HepG2 (cell line): ENCODE measurements around the gene GNG12. TPM values are rescaled to one million over a fixed set of nuclear protein-coding genes. Genes with fewer than 3 reads are reported as not detected.

ENCODE experiments used
- ATAC-seq: fragments of 200-7000 bp; cut with Tn5 transposase; 3 replicates; pipeline ENCODE4 v1.9.1; 2020; ENCODE audit warnings: mild to moderate bottlenecking, moderate library complexity
- BruUV-seq: library from RNA; stranded (reverse); fragments of 400-500 nt; replicated peaks from 2 replicates; lab custom pipeline; 2021; lab: Mats Ljungman, UMichigan
- CTCF ChIA-PET: fragments of 300-600 bp; formaldehyde crosslinking; extraction: SDS; loops from one replicate; lab custom pipeline; 2021; ENCODE audit warnings: low total read pairs, inconsistent platforms, low intra/inter-chr PET ratio; lab: Yijun Ruan, JAX
- POLR2A ChIA-PET: fragments of 350-600 bp; sonication (Branson Sonifier 250); formaldehyde crosslinking; loops from one replicate; lab custom pipeline; 2020; ENCODE audit warnings: antibody characterized with exemption, inconsistent platforms; lab: Yijun Ruan, JAX
- DNase-seq: peaks from one replicate; pipeline ENCODE4 v3.0.0-alpha.2; 2015; ENCODE audit warnings: low spot score
- FAIRE-seq: peaks from 3 replicates; lab custom pipeline; 2011; peaks lifted over from hg19 to GRCh38; lab: Jason Lieb, UNC
- H2AFZ ChIP-seq: one replicate; pipeline ENCODE4 v1.6.1; 2011; ENCODE audit warnings: low read length, inconsistent platforms
- H3K27ac ChIP-seq: fragments of 300-600 bp; 3 replicates; pipeline ENCODE4 v1.8.0; 2011; ENCODE audit warnings: mixed run types, mild to moderate bottlenecking, mixed read lengths, low read length, inconsistent platforms; ENCODE audit not compliant: insufficient read depth; ENCODE audit errors: extremely low read length
- H3K27me3 ChIP-seq, 2 experiments: fragments of 200-600 bp in 1 of 2; 2 replicates in 1 of 2; 3 replicates in 1 of 2; pipeline versions ENCODE4 v1.6.0 to v1.8.0; 2011; ENCODE audit warnings: low read length in 2 of 2, mild to moderate bottlenecking in 2 of 2, moderate library complexity in 2 of 2, inconsistent platforms in 1 of 2; ENCODE audit not compliant: insufficient read depth in 2 of 2, control insufficient read depth in 1 of 2
- H3K36me3 ChIP-seq, 2 experiments: fragments of 200-600 bp in 1 of 2; replicated peaks in 1 of 2; 2 replicates in 1 of 2; 3 replicates in 1 of 2; pipeline versions ENCODE4 v1.5.1 to v1.8.0; 2011; ENCODE audit warnings: low read length in 2 of 2, inconsistent platforms in 1 of 2; ENCODE audit not compliant: insufficient read depth in 2 of 2, control insufficient read depth in 1 of 2
- H3K4me1 ChIP-seq: 2 replicates; pipeline ENCODE4 v1.5.1; 2012; ENCODE audit warnings: low read length, inconsistent platforms; ENCODE audit not compliant: insufficient read depth
- H3K4me2 ChIP-seq: 2 replicates; pipeline ENCODE4 v1.6.0; 2011; ENCODE audit warnings: low read depth, low read length, inconsistent platforms
- H3K4me3 ChIP-seq, 3 experiments: fragments of 200-600 bp in 1 of 3; sonication (generic), shearing (Covaris generic) in 1 of 3; replicated peaks in 1 of 3; 2 replicates each; pipeline ENCODE4 v1.5.1; 2011 to 2016; ENCODE audit warnings: low read length in 3 of 3, inconsistent platforms in 2 of 3, low read depth in 2 of 3, mild to moderate bottlenecking in 2 of 3, control low read depth in 1 of 3, mixed read lengths in 1 of 3; ENCODE audit not compliant: insufficient read depth in 1 of 3
- H3K79me2 ChIP-seq: one replicate; pipeline ENCODE4 v1.6.1; 2011; ENCODE audit warnings: low read length, inconsistent platforms; ENCODE audit not compliant: insufficient read depth
- H3K9ac ChIP-seq: 2 replicates; pipeline ENCODE4 v1.6.0; 2011; ENCODE audit warnings: mild to moderate bottlenecking, low read depth, low read length, inconsistent platforms; ENCODE audit not compliant: insufficient read depth
- H3K9me3 ChIP-seq: 2 replicates; pipeline ENCODE4 v1.5.1; 2012; ENCODE audit warnings: mild to moderate bottlenecking, low read length
- H4K20me1 ChIP-seq: 2 replicates; pipeline ENCODE4 v1.6.0; 2011; ENCODE audit warnings: inconsistent platforms, mild to moderate bottlenecking, low read length, moderate library complexity; ENCODE audit not compliant: insufficient read depth
- DDIT3 ChIP-seq: sonication (generic); formaldehyde crosslinking; IDR thresholded peaks from 2 replicates; pipeline ENCODE4 v1.4.0; 2020; ENCODE audit warnings: mild to moderate bottlenecking, missing genetic modification reagents
- GZF1 ChIP-seq: sonication (generic); formaldehyde crosslinking; IDR thresholded peaks from 2 replicates; pipeline ENCODE4 v1.5.1; 2020; ENCODE audit warnings: mild to moderate bottlenecking, missing genetic modification reagents
- HNRNPUL1 ChIP-seq: fragments of 200-400 bp; formaldehyde crosslinking; IDR thresholded peaks from 2 replicates; pipeline ENCODE4 v1.6.1; 2017; ENCODE audit warnings: low read depth, mild to moderate bottlenecking, low read length, moderate library complexity
- MYNN ChIP-seq: sonication (generic); formaldehyde crosslinking; IDR thresholded peaks from 2 replicates; pipeline ENCODE4 v1.4.0; 2020; ENCODE audit warnings: mild to moderate bottlenecking, low read depth, missing genetic modification reagents
- NFE2 ChIP-seq: sonication (generic); formaldehyde crosslinking; IDR thresholded peaks from 2 replicates; pipeline ENCODE4 v1.4.0; 2020; ENCODE audit warnings: missing genetic modification reagents
- PHF8 ChIP-seq: sonication (generic); formaldehyde crosslinking; IDR thresholded peaks from 2 replicates; pipeline ENCODE4 v1.5.0; 2020; ENCODE audit warnings: missing genetic modification reagents
- POLR2G ChIP-seq: fragments of 200-400 bp; formaldehyde crosslinking; IDR thresholded peaks from 2 replicates; pipeline ENCODE4 v1.6.1; 2018; ENCODE audit warnings: mild to moderate bottlenecking, low read depth, low read length, moderate library complexity
- SMAD9 ChIP-seq: sonication (generic); formaldehyde crosslinking; IDR thresholded peaks from 2 replicates; pipeline ENCODE4 v1.5.1; 2020; ENCODE audit warnings: mild to moderate bottlenecking, missing genetic modification reagents
- ZMAT5 ChIP-seq: sonication (generic); formaldehyde crosslinking; IDR thresholded peaks from 2 replicates; pipeline ENCODE4 v1.5.0; 2020; ENCODE audit warnings: mild to moderate bottlenecking, low read depth, missing genetic modification reagents, borderline replicate concordance
- ZNF280B ChIP-seq: sonication (generic); formaldehyde crosslinking; IDR thresholded peaks from 2 replicates; pipeline ENCODE4 v1.5.0; 2020; ENCODE audit warnings: missing genetic modification reagents, mild to moderate bottlenecking, borderline replicate concordance
- ZNF460 ChIP-seq: sonication (generic); formaldehyde crosslinking; IDR thresholded peaks from 2 replicates; pipeline ENCODE4 v1.5.1; 2020; ENCODE audit warnings: missing genetic modification reagents, mild to moderate bottlenecking, borderline replicate concordance
- ZNF878 ChIP-seq: sonication (generic); formaldehyde crosslinking; IDR thresholded peaks from 2 replicates; pipeline ENCODE4 v1.8.1; 2023; ENCODE audit warnings: mild to moderate bottlenecking, missing genetic modification reagents, moderate library complexity
- WGBS: methylation state at CpG from one replicate; pipeline ENCODE4 v1.1.6; 2017; ENCODE audit warnings: low lambda C conversion rate; 5-methylcytosine and 5-hydroxymethylcytosine counted together
- in situ Hi-C: cut with HindIII; loops from 2 replicates; pipeline ENCODE4 v1.10.0; 2017; ENCODE audit warnings: low pct_unique_long_range_greater_than_20kb; ENCODE audit not compliant: extremely low pct_ligation_motif_present
- intact Hi-C: fragments of 100-400 bp; cut with micrococcal nuclease; formaldehyde crosslinking; loops from one replicate; pipeline ENCODE4 v1.10.0; 2022; ENCODE audit not compliant: unreplicated experiment
- polyA plus RNA-seq, 8 experiments: library from polyadenylated mRNA; depleted of rRNA in 3 of 8; stranded (reverse) in 7 of 8; unstranded in 1 of 8; fragments of >200 nt; fragmentation: Illumina TruSeq in 4 of 8; extraction: Trizol in 4 of 8; gene quantifications; 2 replicates each; pipeline versions ENCODE4 v1.2.1 to v1.2.3, GENCODE V29; 2011 to 2016; ENCODE audit warnings: low read depth in 4 of 8, missing spikeins in 1 of 8, mixed read lengths in 1 of 8; ENCODE audit not compliant: insufficient read depth in 1 of 8
- total RNA-seq, 5 experiments: library from RNA; depleted of rRNA; stranded (reverse); fragments of >200 nt; fragmentation: Illumina TruSeq; extraction: Trizol; gene quantifications; 2 replicates each; pipeline ENCODE4 v1.2.3, GENCODE V29; 2016; ENCODE audit warnings: low read depth in 1 of 5

GNG12 gene
- total and polyA plus RNA-seq, 2 of the 13 experiments (the other 11 are each of a cell fraction or from before 2014, with no cell fraction given): 0.11 TPM

- H3K4me3 ChIP-seq: no peak overlapping the region
- H3K4me1 ChIP-seq: peaks cover 24% of the 10 kb centered on the region
- ATAC-seq: no peak
- H2AFZ ChIP-seq: no peak overlapping the region
- no peaks in the 10 kb centered on the region for H4K20me1 ChIP-seq
- H3K4me2 ChIP-seq: no peak overlapping the region
- no peak for FAIRE-seq
- in situ Hi-C loops (no loop called here), intact Hi-C loops (no loop called here)
- no peaks in the 10 kb centered on the region for H3K36me3 ChIP-seq
- no TSS peak for BruUV-seq
- ChIA-PET CTCF (no interaction called here), POLR2A (no interaction called here)
- no peak overlapping the region for H3K9ac ChIP-seq
- H3K79me2 ChIP-seq: no peaks in the 10 kb centered on the region
- WGBS: 85% methylated on average over 2 of the region's 2 CpGs
- H3K27ac ChIP-seq: no peak overlapping the region
- no peak for TF ChIP-seq ZNF460 (CRISPR knock-in tag)
- no peak for TF ChIP-seq HNRNPUL1
- no peak for TF ChIP-seq NFE2 (CRISPR knock-in tag)
- no peak for TF ChIP-seq POLR2G
- no peak for TF ChIP-seq GZF1 (CRISPR knock-in tag)
- no peak for TF ChIP-seq SMAD9 (CRISPR knock-in tag)
- no peak for TF ChIP-seq DDIT3 (CRISPR knock-in tag)
- no peak for TF ChIP-seq ZNF280B (CRISPR knock-in tag)
- no peak for TF ChIP-seq PHF8
- TF ChIP-seq MYNN (CRISPR knock-in tag): no peak
- TF ChIP-seq ZMAT5 (CRISPR knock-in tag): no peak
- TF ChIP-seq ZNF878 (CRISPR knock-in tag): no peak
- no peak for DNase-seq
- H3K27me3 ChIP-seq: no peaks in the 10 kb centered on the region
- no peaks in the 10 kb centered on the region for H3K9me3 ChIP-seq
Measured at GRCh38 chr1:67677408-67677807, 155.9 kb downstream of the GNG12 start.
